HL-60 (cell line): Measurements from ENCODE around the gene DAZAP1.
A peak's percentile ranks its signal among the peaks of the same experiment; 100 is the strongest.

ENCODE experiments used
- DNase-seq, 2 experiments: peaks; one replicate each; pipeline ENCODE4 v3.0.0-alpha.2; 2010 to 2020; ENCODE audit warnings: low read depth in 1 of 2, low spot score in 1 of 2
- H3K27ac ChIP-seq: fragments of 250-450 bp; sonication (Bioruptor Pico); replicated peaks from 2 replicates; pipeline ENCODE4 v1.5.1; 2020; ENCODE audit warnings: mild to moderate bottlenecking, moderate library complexity
- H3K27me3 ChIP-seq: fragments of 250-450 bp; sonication (Bioruptor Pico); 2 replicates; pipeline ENCODE4 v1.5.1; 2021; ENCODE audit warnings: mild to moderate bottlenecking, moderate library complexity; ENCODE audit not compliant: insufficient read depth, poor library complexity, severe bottlenecking
- H3K4me3 ChIP-seq: replicated peaks from 2 replicates; pipeline ENCODE4 v1.5.1; 2011; ENCODE audit warnings: mild to moderate bottlenecking, control low read depth, low read length; ENCODE audit not compliant: insufficient read depth
- GABPA ChIP-seq: IDR thresholded peaks from 2 replicates; pipeline ENCODE4 v1.6.1; 2012; ENCODE audit warnings: low read depth
- POLR2AphosphoS5 ChIP-seq: IDR thresholded peaks from 2 replicates; pipeline ENCODE4 v1.6.1; 2012; ENCODE audit warnings: low read depth
- SPI1 ChIP-seq: IDR thresholded peaks from 2 replicates; pipeline ENCODE4 v1.6.1; 2012; ENCODE audit warnings: low read depth, mild to moderate bottlenecking, borderline replicate concordance
- TF ChIP-seq, protein P1 (sequence below): IDR thresholded peaks from one replicate; pipeline ENCODE4 v1.5.1; 2011; ENCODE audit warnings: low read length, control low read depth, inconsistent platforms; ENCODE audit not compliant: insufficient read depth
- TF ChIP-seq, protein P2 (sequence below): IDR thresholded peaks from 2 replicates; pipeline ENCODE4 v1.6.1; 2012; ENCODE audit warnings: low read depth; ENCODE audit not compliant: insufficient replicate concordance

The DAZAP1 gene

DNA sequence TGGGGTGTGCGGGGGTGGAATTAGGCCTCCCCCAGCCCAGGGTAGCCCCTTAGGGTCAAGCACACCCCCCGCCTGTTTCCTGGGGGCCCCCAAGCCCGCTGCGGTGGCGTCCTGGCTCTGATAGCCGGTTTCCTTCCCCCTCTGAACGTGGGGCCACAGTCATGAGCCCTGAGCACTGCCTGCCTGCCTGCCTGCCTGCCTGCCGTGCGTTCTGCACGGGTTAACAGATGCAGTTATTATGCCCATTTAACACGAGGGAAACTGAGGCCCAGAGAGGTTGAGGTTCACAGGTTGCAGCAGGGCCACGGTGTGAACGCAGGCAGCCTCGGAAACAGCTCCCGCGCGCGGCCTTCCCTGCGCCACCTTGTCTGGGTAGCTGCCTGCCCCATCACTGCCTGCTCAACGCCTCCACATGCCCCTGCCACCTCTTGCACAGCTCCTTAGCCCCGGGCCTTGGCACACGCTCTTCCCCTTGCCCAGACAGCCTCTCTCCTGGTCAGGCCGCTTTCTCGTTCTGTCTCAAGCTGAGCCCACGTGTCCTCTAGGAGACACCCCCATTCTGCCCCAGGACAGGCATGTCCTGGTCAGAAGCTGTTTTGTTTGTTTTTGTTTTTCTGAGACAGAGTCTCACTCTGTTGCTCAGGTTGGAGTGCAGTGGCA lies 4.8 kb upstream of the DAZAP1 start:
- no peak for DNase-seq
- TF ChIP-seq GABPA (no peak), POLR2AphosphoS5 (no peak), SPI1 (no peak)
- TF ChIP-seq, protein P1, sequence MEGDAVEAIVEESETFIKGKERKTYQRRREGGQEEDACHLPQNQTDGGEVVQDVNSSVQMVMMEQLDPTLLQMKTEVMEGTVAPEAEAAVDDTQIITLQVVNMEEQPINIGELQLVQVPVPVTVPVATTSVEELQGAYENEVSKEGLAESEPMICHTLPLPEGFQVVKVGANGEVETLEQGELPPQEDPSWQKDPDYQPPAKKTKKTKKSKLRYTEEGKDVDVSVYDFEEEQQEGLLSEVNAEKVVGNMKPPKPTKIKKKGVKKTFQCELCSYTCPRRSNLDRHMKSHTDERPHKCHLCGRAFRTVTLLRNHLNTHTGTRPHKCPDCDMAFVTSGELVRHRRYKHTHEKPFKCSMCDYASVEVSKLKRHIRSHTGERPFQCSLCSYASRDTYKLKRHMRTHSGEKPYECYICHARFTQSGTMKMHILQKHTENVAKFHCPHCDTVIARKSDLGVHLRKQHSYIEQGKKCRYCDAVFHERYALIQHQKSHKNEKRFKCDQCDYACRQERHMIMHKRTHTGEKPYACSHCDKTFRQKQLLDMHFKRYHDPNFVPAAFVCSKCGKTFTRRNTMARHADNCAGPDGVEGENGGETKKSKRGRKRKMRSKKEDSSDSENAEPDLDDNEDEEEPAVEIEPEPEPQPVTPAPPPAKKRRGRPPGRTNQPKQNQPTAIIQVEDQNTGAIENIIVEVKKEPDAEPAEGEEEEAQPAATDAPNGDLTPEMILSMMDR, result no peak
- TF ChIP-seq, protein P2, sequence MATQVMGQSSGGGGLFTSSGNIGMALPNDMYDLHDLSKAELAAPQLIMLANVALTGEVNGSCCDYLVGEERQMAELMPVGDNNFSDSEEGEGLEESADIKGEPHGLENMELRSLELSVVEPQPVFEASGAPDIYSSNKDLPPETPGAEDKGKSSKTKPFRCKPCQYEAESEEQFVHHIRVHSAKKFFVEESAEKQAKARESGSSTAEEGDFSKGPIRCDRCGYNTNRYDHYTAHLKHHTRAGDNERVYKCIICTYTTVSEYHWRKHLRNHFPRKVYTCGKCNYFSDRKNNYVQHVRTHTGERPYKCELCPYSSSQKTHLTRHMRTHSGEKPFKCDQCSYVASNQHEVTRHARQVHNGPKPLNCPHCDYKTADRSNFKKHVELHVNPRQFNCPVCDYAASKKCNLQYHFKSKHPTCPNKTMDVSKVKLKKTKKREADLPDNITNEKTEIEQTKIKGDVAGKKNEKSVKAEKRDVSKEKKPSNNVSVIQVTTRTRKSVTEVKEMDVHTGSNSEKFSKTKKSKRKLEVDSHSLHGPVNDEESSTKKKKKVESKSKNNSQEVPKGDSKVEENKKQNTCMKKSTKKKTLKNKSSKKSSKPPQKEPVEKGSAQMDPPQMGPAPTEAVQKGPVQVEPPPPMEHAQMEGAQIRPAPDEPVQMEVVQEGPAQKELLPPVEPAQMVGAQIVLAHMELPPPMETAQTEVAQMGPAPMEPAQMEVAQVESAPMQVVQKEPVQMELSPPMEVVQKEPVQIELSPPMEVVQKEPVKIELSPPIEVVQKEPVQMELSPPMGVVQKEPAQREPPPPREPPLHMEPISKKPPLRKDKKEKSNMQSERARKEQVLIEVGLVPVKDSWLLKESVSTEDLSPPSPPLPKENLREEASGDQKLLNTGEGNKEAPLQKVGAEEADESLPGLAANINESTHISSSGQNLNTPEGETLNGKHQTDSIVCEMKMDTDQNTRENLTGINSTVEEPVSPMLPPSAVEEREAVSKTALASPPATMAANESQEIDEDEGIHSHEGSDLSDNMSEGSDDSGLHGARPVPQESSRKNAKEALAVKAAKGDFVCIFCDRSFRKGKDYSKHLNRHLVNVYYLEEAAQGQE, result no peak
- no peak overlapping the region for H3K4me3 ChIP-seq

DNA sequence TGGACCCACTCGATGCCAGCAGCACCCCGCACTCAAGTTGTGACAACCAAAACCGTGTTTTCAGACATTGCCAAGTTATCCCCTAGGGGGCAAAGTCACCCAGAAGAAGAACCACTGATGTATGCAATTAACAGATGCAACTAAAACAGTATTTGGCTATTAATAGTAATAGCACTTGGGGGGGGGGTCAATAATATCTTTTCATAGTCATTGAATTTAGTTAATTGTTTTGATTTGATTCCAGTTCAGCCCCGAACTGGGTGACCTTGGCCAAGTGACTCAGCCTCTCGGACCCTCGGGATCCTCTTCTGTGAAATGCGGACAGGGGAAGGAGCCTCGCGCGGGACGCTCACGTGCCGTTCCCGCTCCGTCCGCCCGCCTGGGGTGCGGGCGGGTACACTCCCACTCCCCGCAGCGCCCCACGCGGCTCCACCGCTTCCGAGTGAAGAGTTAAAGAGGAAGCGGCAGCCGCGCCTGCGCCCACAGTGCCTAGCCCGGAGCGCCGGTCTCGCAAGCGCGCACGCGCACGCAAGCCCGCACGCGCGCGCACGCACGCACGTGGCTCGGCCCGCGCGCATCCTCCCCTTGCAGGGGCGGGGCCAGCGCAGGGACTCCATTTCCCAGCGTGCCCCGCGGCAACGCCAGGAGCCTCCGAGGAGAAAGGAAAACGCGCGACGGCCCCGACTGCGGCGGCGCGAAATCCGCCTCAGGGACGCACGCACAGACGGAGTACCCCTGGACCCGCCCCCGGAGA lies 435 bp upstream of the DAZAP1 start:
- DNase-seq, result peak; percentile 97 to 98
- TF ChIP-seq, protein P1, result peak; percentile 0
- TF ChIP-seq SPI1 (peak; percentile 89), GABPA (peak; percentile 39), POLR2AphosphoS5 (no peak; the same call in none of the 2 replicates)
- no peaks in the 10 kb centered on the region for H3K27me3 ChIP-seq
- H3K4me3 ChIP-seq, result peak overlapping the region; percentile 35
- H3K27ac ChIP-seq, result peak overlapping the region; percentile 79

More for the DNA sequence above, 4.8 kb upstream of the DAZAP1 start:
- no peak overlapping the region for H3K27ac ChIP-seq
- peaks cover 5% of the 10 kb centered on the region for H3K27me3 ChIP-seq

DNA sequence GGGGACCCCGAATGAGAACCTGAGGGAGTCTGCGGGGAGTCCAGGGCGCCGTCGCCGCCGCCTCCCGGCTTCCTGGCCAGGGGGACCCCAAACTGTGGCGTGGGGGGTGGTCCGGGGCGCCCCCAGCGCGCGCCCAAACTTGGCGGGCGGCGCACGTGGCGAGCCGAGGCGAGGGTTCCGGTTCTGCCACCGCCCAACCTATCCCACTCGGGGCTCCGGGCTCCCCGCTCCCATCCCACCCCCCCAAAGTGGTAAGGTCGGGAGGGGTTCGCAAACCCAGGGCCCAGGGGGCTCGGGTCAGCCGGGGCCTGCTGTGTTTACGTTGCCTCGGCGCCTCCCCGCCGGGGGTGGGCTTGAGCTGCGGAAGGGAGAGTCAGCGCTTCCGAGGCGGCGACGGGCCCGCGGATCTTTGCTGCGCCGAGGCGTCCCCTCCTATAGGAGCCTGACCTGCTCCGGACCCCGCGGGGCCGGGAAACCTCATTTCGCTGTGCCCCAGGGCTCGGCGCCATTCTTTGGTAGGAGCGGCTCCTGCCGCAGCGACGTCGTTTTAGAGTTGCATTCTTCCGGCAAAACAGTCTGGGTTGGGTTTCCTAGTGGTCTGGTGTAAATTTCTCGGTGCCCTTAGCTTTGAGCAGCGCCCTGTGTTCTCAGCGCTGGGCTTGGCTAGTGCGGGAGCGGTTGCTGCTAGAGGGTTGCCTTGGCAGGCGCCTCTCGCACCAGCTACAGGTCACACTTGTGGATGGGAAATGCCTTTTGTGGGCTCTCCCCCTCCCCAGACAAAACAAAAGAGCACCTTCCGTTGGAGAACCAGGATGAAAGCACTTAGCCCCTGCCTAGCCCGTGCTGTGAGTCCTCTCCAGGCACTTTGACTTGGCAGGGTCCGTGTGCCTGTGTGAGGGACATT lies 1.2 kb downstream of the DAZAP1 start:
- Histone ChIP-seq H3K27ac (peak overlapping the region; percentile 97), H3K27me3 (no peaks in the 10 kb centered on the region), H3K4me3 (peak overlapping the region; percentile 82)
- peak in 1 of 2 experiments; percentile 38 for DNase-seq
- TF ChIP-seq SPI1, result no peak
- TF ChIP-seq, protein P2, result no peak
- TF ChIP-seq, protein P1, result no peak
